ENCODE measurements around the gene ZNF264.

GRCh38 chr19:57248646-57249045 is 57.3 kb downstream of the ZNF264 start:
- no peak for TF ChIP-seq POLR2A (IDR thresholded peaks at IDR 0.05; ENCODE audit: control extremely low read depth in 1 of 2, low read depth in 2 of 2, low read length in 2 of 2)
- no peak for TF ChIP-seq EGR1 (IDR thresholded peaks at IDR 0.05; ENCODE audit: borderline replicate concordance, low read depth, low read length)
- no peak for TF ChIP-seq JUN (IDR thresholded peaks at IDR 0.05; ENCODE audit: low read depth, low read length)
- no peak for TF ChIP-seq YY1 (IDR thresholded peaks at IDR 0.05; ENCODE audit: low read depth, low read length)
- TF ChIP-seq GTF2F1 (IDR thresholded peaks at IDR 0.05; ENCODE audit: borderline replicate concordance, low read depth, low read length): no peak
- no peak for TF ChIP-seq EZH2 (IDR thresholded peaks at IDR 0.05; ENCODE audit: low read depth, low read length, severe bottlenecking)
- TF ChIP-seq RFX5 (IDR thresholded peaks at IDR 0.05; ENCODE audit: borderline replicate concordance, low read depth, low read length): no peak
- no peak for TF ChIP-seq NRF1 (IDR thresholded peaks at IDR 0.05; ENCODE audit: low read depth, low read length)

Measured in H1 (cell line).